Transverse colon (tissue), 4 donors: ENCODE data around the gene IL17C.

Experiments used
- EP300 ChIP-seq: sonication (generic); formaldehyde crosslinking; IDR thresholded peaks from one replicate; pipeline ENCODE4 v1.6.1; 2017; ENCODE audit warnings: antibody characterized with exemption, low read depth
- POLR2A ChIP-seq: fragments of 450-650 bp; IDR thresholded peaks from one replicate; pipeline ENCODE4 v1.6.1; 2016; ENCODE audit warnings: antibody characterized with exemption, mild to moderate bottlenecking, moderate library complexity
- POLR2AphosphoS5 ChIP-seq, 3 donors: sonication (generic); formaldehyde crosslinking; IDR thresholded peaks; one replicate each; pipeline ENCODE4 v1.6.1; 2016; ENCODE audit warnings: antibody characterized with exemption in 3 of 3
- TF ChIP-seq, protein P1 (sequence below), 5 experiments: fragments of 200-600 bp in 3 of 5; fragments of 450-650 bp in 2 of 5; sonication (generic) in 3 of 5; IDR thresholded peaks; 1 replicate in 2 of 5; 2 replicates in 3 of 5; pipeline ENCODE4 v1.5.1; 2016 to 2017; ENCODE audit warnings: antibody characterized with exemption in 5 of 5, inconsistent platforms in 3 of 5, mild to moderate bottlenecking in 2 of 5, moderate library complexity in 1 of 5

DNA sequence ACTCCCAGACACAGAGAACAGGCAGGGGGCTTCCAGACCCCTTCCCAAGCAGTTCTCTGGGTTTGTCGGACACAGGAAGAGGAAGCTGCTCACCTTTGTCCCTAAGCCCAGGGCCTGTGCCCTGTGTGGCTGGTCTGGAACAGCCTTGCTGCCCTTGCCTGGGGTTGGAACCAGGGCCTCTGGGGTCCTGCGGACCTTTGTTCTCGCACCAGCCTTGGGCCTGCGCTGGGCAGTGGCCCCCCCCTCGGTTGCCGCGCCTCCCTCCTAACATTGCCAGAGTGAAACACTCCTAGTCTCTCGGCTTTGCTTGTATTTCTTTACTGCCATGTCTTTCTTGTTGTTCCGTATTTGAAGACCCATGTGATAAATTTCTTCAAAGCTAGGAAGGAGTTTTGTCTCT is 8.5 kb upstream of the IL17C start:
- TF ChIP-seq, protein P1, sequence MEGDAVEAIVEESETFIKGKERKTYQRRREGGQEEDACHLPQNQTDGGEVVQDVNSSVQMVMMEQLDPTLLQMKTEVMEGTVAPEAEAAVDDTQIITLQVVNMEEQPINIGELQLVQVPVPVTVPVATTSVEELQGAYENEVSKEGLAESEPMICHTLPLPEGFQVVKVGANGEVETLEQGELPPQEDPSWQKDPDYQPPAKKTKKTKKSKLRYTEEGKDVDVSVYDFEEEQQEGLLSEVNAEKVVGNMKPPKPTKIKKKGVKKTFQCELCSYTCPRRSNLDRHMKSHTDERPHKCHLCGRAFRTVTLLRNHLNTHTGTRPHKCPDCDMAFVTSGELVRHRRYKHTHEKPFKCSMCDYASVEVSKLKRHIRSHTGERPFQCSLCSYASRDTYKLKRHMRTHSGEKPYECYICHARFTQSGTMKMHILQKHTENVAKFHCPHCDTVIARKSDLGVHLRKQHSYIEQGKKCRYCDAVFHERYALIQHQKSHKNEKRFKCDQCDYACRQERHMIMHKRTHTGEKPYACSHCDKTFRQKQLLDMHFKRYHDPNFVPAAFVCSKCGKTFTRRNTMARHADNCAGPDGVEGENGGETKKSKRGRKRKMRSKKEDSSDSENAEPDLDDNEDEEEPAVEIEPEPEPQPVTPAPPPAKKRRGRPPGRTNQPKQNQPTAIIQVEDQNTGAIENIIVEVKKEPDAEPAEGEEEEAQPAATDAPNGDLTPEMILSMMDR (IDR thresholded peaks at IDR 0.05), result no peak
- TF ChIP-seq POLR2A (no peak), EP300 (no peak), POLR2AphosphoS5 (IDR thresholded peaks at IDR 0.05) (no peak)
